Stimulated activated CD8-positive, alpha-beta memory T cell treated with anti-CD3 and anti-CD28 coated beads, Interleukin-4, amount 100 ng/mL, for 24 hours (primary cell): Measurements from ENCODE around the gene SYNE2.
"Not testable (repeated sequence)": the region's sequence is repeated elsewhere in the genome, so short reads cannot be mapped to it uniquely, and the experiment has no call there.

Experiments
- DNase-seq: peaks from one replicate; pipeline ENCODE4 v3.0.0-alpha.2; 2020; ENCODE audit warnings: low read depth

Gene SYNE2

GRCh38 chr14:64074961-64075612, 222.3 kb downstream of the SYNE2 start:
- no peak for DNase-seq

GRCh38 chr14:64075613-64076005, 222.8 kb downstream of the SYNE2 start:
- no peak for DNase-seq

GRCh38 chr14:64080452-64080851, 227.6 kb downstream of the SYNE2 start:
- DNase-seq = no peak

- DNase-seq = no peak
These were observed 228.5 kb downstream of the SYNE2 start for GRCh38 chr14:64081174-64081746.

- no peak for DNase-seq
These were observed 230.0 kb downstream of the SYNE2 start for GRCh38 chr14:64082837-64083236.

GRCh38 chr14:64088647-64088964, 235.8 kb downstream of the SYNE2 start:
- DNase-seq = no peak

GRCh38 chr14:64089920-64090319, 237.1 kb downstream of the SYNE2 start:
- no peak for DNase-seq

GRCh38 chr14:64091217-64091616, 238.4 kb downstream of the SYNE2 start:
- DNase-seq = no peak

GRCh38 chr14:64092338-64092737, 239.5 kb downstream of the SYNE2 start:
- no peak for DNase-seq

GRCh38 chr14:64092940-64093339, 240.1 kb downstream of the SYNE2 start:
- DNase-seq = no peak

- no peak for DNase-seq
These were observed 242.8 kb downstream of the SYNE2 start for GRCh38 chr14:64095620-64096019.

- no peak for DNase-seq
These were observed 245.3 kb downstream of the SYNE2 start for GRCh38 chr14:64098120-64098519.

- no peak for DNase-seq
These were observed 254.6 kb downstream of the SYNE2 start for GRCh38 chr14:64107438-64107837.

- DNase-seq = no peak
These were observed 257.2 kb downstream of the SYNE2 start for GRCh38 chr14:64109819-64110554.

- DNase-seq = no peak
These were observed 258.0 kb downstream of the SYNE2 start for GRCh38 chr14:64110802-64111201.

GRCh38 chr14:64112867-64113678, 260.3 kb downstream of the SYNE2 start:
- DNase-seq = no peak

- no peak for DNase-seq
These were observed 261.4 kb downstream of the SYNE2 start for GRCh38 chr14:64114166-64114565.

- no peak for DNase-seq
These were observed 262.0 kb downstream of the SYNE2 start for GRCh38 chr14:64114796-64115195.

- DNase-seq = no peak
These were observed 262.6 kb downstream of the SYNE2 start for GRCh38 chr14:64115401-64115800.

- no peak for DNase-seq
These were observed 265.0 kb downstream of the SYNE2 start for GRCh38 chr14:64117671-64118402.

GRCh38 chr14:64118403-64118742, 265.6 kb downstream of the SYNE2 start:
- not testable (repeated sequence) for DNase-seq

GRCh38 chr14:64118892-64119291, 266.1 kb downstream of the SYNE2 start:
- no peak for DNase-seq
